Activated CD4-positive, alpha-beta T cell treated with anti-CD3 and anti-CD28 coated beads, Interleukin-2, amount 50 U/mL, for 48 hours (primary cell): ENCODE data around the gene ERGIC1.
A peak's percentile ranks its signal among the peaks of the same experiment; 100 is the strongest.

Source experiments
- DNase-seq, 2 experiments: peaks; one replicate each; pipeline ENCODE4 v3.0.0-alpha.2; 2020

The ERGIC1 gene

DNA sequence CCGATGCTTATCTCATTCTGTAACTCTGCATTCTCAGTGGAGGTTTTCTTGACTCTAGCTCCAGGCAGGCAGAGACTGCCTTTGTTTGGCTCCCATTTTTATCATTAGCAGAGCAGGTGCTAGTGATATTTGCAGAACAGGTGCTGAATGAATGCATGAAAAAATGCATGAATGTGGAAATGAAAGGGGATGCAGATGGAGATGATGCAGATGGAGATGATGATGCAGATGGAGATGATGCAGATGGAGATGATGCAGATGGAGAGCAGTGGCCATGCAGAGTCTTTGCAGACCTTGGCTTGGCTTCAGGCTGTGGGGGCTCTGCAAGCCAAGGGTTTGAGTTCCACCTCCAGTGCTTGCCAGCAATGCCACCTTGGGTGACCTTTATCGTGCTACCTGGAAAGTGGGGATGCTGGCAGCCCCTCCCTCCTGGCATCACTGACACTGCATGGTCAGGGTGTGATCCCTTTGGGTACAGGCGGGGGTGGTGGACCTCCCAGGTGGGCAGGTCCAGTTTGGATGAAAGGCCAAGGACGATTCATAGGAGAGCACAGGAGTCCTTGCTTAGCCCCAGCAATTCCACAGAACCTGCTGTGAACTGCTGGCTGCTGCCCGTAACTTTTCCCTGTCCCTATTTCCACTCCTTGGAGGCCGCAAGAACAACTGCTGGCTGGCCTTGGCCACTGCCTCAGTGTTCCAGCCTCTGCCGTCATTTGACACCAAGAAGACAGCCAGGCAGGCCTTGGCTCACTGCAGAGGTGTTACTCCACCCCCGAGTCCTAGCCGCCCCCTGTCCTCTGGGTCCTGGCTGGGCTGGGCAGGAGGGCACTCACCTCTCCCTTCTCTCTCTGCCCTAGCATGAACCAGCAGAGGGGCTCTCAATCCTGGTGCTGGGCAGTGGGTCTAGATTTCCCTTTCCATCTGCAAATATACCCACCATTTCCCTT is 33.0 kb downstream of the ERGIC1 start:
- no peak for DNase-seq

DNA sequence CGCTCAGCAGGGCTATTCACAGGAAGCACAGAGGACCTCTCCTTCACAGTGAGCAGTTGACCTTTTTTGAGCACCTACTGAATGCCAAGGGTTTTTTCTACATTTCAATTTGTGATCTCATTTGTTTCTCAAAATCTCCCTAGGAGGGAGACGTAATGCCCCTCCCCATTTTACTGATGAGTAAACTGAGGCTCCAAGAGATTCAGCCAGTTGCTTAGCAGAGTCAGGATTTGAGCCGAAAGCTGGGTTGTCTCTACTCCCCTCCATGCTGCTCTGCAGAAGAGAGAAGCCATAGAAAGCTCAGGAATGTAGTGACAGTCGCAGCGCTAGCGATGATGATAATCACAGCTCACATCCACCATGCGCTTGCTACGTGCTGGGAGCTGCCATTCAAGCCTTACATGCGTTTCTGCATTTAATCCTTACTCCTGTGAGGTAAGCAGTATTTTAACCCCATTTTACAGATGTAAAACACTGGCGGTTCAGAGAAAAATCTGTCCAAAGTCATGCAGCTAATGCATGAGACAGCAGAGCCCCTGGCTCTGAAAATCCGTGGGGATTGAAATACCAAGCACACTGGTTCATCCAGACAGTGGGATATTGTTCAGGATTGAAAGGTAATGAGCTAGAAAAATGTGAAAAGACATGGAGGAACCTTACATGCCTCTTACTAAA is 33.8 kb downstream of the ERGIC1 start:
- no peak for DNase-seq

DNA sequence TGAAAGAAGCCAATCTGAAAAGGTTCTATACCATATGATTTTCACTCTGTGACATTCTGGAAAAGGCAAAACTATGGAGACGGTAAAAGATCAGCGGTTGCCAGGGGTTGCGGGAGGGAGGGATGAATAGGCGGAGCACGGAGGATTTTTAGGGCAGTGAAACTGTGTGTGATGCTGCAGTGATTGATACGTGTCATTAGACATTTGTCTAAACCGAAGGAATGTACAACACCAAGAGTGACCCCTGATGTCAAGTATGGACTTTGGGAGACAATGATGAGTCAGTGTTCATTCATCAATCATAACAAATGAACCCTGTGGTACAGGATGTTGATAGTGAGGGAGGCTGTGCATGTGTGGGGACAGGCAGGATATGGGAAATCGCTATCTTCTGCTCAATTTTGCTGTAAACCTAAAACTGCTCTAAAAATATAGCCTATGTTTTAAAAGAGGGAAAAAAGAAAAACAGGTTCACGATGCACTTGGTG is 34.4 kb downstream of the ERGIC1 start:
- no peak for DNase-seq

DNA sequence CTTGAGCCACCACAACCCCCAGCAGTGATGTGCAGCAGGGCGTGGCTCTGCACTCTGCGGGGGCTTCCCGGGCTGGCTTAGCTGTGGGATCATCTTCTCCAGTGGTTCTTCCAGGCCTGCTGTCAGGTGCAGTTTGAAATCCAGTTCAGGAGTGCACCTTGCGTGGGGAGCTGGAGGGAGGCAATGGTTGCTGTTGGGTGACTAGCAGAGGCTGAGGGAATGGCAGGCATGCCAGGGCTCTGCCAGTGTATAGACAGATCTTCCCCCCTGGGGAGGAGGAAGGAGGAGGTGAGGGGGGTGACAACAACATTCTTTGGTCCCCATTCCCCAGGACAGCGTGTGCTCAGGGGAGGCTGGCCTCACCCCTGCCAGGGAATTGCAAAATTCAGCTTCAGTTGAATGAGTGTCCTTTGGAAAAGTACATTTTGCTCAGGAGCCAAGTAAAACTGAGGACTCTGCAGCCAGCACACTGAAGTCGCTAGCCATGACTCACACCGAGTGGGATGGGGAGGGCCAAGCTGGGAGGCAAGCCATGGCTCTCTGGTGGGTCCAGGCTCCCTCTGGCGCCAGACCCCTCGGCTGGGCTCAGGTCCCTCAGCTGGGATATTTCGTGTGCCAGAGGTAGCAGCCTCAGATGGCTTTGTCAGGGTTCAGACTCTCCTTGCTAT is 35.0 kb downstream of the ERGIC1 start:
- DNase-seq, result no peak

DNA sequence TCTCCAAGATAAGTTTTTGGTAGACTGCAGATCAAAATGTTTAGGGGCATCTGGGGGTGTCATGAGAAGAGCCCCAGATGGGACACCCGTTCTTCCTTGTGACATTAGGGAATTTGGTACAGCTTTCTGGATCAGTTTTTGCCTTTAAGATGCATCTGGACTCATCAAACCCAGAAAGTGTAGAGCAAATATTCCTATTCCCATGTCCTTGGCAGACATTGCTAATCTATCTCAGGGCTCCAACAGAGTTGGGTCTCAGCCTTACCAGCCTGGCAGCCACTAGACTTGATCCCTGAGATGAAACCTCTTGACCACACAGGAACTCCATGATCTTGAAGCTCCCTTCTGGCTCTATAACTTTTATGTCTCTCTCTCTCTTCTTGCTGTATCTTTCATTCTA is 35.6 kb downstream of the ERGIC1 start:
- no peak for DNase-seq

DNA sequence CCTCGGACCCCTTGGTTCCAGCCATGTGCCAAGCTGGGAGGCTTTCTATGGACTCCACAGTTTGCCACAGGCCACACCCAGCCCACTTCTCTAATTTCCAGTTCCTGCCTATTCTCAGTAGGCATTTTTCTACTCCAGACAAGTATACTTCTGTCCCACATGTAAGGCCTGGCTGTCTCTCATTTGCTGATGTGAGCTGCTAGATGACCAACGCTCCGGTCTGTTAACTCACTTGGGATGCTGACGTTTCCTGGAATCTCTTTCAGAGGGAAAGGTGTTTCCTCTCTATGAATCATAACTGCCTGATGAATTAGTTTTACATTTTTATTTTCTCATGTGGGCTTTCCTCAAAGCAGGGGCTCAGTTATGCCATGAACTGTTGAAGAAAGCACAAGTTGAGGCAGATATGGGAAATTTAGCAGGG is 36.3 kb downstream of the ERGIC1 start:
- DNase-seq, result no peak

DNA sequence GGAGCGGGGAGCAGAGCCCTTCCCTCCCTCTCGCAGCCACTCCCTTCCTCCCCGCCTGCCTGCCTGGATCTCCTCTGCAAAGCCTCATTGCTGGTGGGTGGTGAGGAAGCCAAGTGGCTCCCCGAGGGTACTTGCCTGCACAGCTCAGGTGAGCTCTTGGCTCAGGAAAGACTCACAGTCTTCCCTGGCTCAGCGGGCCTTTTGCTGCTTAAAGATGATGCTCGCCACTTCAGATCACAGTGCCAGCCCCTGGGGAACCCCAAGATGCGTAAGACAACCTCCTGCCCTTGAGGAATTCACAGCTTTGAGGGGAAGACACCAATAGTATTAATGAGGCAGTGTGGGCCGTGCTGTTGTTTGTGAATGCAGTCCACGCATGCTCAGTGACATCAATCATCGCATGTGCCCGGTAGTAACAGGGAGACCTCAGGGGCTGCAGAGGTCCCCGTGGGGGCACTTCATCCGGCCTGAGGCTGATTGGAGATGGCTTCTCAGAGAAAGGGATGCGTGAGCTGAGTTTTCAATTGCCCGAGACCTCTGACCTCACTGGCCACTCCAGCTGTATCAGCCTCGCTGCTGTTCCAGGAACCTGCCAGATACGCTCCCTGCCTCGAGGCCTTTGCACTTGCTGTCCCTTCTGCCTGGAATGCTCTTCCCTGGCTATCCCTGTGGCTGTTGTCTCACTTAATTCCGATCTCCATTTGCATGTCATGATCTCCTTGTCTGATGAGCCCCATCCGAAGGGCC is 36.8 kb downstream of the ERGIC1 start:
- DNase-seq, result no peak

DNA sequence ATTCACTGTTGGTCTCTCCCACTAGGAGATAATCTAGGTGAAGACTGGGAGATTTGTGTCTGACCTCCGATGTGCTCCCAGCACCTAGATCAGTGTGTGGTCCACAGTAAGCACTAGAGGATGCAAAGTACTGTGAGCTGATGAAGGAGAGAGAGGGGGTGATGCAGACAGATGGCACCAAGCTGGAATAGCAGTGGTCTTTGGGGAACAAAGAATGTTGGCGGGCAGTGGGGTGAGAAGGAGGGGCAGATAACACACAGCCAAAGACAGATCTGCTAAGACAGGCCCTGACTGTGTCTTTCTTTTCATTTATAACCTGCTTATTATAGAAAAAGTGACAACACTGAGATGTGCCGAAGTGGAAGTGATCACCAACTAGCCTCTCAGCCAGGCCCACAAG is 37.5 kb downstream of the ERGIC1 start:
- DNase-seq, result no peak

DNA sequence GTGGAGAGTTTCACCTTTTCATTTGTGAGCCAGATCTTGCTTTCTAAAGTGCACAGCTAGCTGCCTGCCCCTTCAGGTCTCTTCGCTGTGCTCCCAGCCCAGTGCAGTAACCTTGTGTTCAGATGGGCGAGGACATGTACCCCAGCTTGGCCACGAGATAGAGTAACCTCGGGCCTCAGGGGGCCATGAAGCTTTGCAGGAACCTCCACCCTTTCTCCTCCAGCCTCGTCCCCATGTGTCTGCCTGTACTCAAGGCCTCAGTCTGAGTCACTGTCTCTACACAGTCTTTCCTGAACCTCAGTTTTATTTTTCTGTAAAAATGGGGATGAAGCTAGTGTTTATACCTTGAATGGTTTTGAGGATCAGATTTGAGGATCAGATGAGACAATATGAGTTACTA is 37.9 kb downstream of the ERGIC1 start:
- no peak for DNase-seq

DNA sequence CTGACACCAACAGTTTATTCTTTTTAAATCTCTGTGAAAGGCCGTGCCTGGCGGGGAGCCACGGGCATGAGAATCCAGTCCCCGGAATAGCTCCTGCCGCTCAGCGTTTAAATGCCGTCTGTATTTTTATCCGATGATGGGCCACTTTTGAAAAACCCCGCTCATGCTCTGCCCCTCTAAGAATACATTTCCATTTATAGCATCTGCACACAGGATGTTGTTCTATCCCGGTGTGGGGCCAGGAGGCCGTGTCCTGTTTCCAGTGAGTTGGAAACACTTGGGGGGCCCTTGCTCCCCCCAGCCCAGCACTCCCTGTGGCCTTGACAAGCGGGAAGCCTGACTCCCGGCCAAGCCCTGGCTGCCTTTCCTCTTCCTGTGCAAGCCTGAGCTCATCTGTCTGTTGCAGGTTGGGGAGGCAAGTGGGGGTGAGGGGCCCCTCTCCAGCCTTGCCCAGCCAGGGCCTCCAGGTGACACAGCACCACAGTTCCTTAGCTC is 39.0 kb downstream of the ERGIC1 start:
- DNase-seq, result no peak

DNA sequence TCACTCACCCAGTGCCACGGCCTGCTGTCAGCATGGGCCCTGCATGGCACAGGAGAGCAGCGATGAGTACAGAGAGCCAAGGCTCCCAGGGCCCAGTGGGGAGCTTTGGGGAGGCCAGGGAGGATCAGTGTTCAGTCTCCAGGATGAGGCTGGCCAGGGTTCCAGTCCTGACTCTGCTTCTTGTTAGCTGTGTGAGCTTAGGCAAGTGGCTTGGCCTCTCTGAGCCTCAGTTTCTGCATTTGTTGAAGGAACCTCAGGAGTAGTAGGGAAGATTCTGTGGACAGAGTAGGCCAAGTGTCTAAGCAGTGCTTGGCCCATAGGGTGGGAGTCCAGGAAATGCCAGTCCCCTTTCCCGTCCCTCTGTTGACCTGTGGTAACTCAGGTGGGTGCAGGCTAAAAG is 39.5 kb downstream of the ERGIC1 start:
- no peak for DNase-seq

DNA sequence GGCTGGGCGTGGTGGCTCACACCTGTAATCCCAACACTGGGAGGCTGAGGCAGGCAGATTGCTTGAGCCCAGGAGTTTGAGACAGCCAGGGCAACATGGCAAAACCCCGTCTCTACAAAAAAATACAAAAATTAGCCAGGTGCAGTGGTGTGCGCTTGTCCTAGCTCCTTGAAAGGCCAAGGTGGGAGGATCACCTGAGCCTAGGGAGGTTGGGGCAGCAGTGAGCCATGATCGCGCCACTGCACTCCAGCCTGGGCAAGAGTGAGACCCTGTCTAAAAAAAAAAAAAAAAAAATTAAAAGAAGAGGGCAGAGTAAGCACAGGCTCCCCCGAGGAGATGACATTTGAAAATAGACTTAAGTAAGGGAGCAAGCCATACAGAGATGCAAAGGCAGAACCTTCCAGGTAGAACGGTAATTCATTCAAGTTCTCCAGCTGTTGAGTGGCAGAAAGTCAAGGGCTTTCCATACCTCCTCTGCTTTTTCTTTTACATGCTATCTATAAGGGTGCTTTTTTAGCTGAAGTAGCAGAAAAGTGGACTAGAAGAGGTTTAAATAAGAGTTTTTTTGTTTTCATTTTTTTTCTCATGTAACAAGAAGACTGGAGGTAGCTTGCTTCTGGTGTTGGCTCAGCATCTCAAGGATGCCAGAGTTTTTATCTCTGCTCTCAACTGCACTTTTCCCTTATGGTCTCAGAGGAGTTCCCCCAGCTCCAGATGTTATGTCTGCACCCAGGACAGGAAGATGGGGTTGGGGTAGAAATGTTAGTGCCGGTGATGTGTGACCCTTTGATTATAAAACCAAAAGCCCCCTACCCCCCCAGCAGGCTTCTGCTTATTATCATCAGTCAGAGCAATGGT is 40.8 kb downstream of the ERGIC1 start:
- no peak for DNase-seq

DNA sequence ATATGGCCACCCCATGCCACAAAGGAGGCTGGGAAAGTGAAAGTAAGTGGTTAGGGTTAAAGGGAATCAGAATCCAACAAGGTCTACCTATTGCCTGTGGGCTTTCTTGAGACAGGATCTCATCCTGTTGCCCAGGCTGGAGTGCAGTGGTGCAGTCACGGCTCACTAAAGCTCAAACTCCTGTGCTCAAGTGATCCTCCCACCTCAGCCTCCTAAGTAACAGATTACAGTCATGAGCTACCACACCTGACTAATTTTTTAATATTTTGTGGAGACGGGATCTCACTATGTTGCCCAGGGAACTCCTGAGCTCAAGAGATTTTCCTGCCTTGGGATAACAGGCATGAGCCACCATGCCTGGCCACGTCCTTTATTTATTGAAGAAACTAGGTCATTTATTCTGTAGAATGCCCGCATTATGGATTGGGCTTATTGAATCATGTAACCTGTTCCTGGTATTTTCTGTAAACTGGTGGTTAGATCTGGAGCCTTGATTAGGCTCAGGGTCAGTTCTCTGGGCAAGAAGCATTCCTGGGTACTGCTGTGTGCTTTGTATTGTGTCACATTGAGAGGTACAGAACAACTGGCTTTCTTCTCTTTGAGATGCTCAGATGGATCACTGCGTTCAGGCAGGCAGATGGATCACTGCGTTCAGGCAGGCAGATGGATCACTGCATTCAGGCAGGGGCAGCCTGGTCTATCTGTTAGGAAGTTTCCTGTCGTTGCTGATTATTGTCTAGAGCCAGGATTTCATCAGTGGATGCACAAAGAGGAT is 41.6 kb downstream of the ERGIC1 start:
- no peak for DNase-seq

DNA sequence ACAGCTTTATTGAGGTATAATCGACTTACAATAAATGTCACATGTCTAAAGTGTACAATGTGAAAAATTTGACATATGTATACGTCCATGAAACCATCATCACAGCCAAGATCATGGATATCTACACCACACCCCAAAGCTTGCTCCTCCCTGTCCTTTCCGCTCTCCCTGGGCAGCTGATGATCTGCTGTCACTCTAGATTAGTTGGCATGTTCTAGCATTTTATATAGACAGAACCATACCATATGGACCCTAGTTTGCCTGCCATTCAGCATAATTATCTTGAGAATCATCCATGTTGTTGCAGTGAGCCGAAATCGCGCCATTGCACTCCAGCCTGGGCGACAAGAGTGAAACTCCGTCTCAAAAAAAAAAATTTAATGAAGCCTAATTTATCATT is 42.5 kb downstream of the ERGIC1 start:
- DNase-seq, result no peak

DNA sequence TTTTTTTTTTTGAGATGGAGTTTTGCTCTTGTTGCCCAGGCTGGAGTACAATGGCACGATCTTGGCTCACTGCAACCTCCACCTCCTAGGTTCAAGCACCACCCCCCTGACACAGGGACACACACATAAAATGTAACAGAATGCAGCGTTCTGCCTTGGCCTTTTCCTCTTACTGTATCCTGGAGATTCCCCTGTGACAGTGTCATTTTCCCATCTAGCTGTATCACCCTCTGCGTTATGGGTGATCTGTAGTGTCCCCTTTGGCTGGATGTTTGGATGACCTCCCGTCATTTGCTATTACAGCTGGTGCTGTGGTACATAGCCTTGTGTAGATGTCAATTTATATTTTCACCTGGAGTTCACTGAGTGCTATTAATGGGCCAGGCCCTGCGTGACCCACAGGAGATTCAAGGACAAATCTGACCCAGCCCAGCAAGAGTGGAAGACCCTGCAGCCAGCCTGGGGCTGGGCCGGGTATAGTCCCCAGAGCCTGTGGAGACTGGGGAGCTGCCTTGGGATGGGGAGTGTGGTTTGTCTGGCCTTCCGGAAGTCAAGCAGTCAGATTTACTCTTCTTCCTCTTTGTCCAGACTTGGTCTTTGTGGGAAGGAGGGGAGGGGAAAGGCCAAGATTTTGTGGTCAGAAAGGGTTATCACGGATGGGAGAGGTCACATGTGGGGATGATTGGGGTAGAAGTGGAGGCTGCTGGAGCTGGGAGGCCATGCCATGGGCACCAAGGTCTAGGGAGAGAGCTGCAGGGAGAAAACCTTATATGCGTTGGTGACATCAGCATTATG is 43.6 kb downstream of the ERGIC1 start:
- no peak for DNase-seq

DNA sequence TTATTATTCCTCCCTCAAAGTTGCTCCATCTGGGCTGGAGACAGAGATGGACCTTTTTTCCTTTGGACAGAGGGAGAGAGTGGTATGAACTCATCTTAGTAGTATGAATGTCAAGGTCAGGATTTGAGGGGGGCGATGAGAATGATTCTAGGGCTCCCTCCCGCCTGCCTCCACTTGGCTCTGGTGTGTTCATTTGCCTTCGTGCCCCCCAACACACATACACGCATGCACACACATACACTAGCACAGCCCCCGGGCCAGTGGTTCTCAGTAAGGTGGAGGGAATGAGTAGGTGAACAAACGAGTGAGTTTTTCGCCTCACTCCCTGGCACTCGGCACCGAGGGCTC is 44.5 kb downstream of the ERGIC1 start:
- DNase-seq, result no peak

DNA sequence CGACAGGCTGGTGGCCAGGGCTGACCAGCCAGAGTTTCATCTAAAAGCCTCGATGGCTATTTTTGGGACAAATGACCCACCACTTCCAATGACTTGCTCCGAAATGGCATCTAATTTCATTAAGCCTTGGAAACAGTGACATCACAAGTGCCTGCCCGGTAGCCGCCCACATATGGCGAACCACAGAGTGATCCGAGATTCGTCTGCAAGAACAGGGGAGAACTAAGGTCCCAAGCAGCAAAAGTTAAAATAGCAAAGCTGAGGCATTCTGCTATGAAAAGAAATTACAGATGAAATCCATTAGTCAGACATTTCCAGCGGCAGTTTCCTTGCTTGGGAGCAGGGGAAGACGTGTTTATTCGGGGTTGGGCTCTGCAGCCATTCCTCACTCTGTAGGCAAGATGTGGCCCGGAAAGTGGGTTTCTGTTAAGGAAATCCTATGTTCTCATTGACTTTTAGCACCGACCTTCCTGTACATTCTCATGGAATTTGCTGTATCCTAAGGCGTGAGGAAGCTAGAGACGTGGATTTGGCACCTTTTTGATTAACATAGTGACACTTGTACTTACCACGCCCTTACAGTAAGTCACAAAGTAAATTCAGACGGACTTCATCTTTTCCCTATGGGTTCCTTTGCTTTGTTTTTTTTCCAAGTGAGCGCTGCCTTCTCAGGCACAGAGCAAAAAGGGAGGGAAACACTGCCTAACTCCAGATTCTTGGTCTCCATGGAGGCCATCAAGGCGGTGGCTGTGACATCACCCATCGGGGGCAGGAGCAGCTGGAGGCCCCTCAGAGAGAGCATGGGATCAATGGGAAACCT is 45.1 kb downstream of the ERGIC1 start:
- peak; percentile 37 to 53 for DNase-seq

DNA sequence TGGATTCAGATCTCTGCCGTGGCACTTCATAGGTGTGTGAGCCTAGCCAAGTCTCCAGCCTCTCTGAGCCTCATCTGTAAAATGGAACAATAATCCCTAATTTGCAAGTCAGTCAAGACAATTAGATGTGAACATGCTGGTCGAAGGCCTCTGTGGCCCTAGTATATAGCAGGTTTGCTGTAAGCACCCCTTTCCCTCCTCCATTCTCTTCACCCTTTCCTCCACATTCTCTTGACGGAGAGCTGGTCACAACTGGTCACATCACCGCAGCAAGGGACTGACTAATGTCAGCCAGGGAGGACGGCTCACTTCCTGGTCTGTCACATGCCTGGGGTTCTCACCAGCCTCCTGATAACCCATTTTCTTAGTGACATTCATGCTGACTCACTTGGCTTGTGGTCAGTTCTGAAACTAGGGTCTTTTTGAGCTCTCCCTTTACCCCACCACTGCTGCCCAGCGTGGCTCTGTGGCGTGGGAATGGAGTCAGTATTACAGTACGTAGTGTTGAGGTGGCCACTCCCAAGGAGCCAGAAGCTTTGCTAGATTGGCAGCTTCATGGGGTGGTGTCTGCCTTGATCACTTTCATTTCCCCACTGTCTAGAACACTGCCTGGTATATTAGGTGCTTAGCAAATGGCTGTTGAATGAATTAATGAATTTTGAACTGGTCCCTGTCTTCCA is 47.8 kb downstream of the ERGIC1 start:
- DNase-seq, result peak; percentile 6 to 22

DNA sequence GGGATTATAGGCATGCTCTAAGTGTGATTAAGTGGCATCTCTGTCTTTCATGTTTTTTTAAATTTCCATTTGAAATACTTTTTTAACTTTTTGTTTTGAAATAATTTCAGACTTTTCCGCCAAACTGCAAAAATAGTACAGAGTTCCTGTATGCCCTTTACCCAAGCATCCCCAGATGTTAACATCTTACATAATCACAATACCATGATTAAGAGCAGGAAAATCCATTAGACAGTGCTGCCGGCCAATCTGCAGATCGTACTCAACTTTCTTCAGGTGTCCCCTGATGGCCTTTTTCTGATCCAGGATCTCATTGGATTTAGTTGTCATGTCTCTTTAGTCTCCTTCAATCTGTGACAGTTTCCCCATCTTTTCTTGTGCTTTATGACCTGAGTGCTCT is 49.0 kb downstream of the ERGIC1 start:
- DNase-seq, result no peak
